Ishikawa (cell line): ENCODE data around the gene CSNK1G3.

Experiments
- CEBPB ChIP-seq: IDR thresholded peaks from 2 replicates; pipeline ENCODE4 v1.6.1; 2012
- FOXM1 ChIP-seq: IDR thresholded peaks from 2 replicates; pipeline ENCODE4 v1.6.1; 2012; ENCODE audit warnings: low read depth, borderline replicate concordance
- MAX ChIP-seq: IDR thresholded peaks from 2 replicates; pipeline ENCODE4 v1.6.1; 2012
- REST ChIP-seq: IDR thresholded peaks from 2 replicates; pipeline ENCODE4 v1.6.1; 2012; ENCODE audit warnings: low read depth, mild to moderate bottlenecking

- TF ChIP-seq REST, result no peak
- no peak for TF ChIP-seq FOXM1
- TF ChIP-seq CEBPB, result no peak
- no peak for TF ChIP-seq MAX
Measured at GRCh38 chr5:123626051-123626450, 114.1 kb downstream of the CSNK1G3 start.
